ENCODE data around the gene UNC93B1.
A peak's percentile ranks its signal among the peaks of the same experiment; 100 is the strongest.

Gene UNC93B1

GRCh38 chr11:68042219-68043028 is 38.5 kb upstream of the UNC93B1 start:
- DNase-seq (ENCODE audit: low read depth), result no peak
- TF ChIP-seq CTCF (conservative IDR thresholded peaks at IDR 0.05; ENCODE audit: low read depth, low read length), result no peak
- no peak overlapping the region for H3K4me3 ChIP-seq (ENCODE audit: low read length)

- no peak for TF ChIP-seq CTCF (conservative IDR thresholded peaks at IDR 0.05; ENCODE audit: low read depth, low read length)
- no peak for DNase-seq (ENCODE audit: low read depth)
- H3K4me3 ChIP-seq (ENCODE audit: low read length), result no peak overlapping the region
Observed at GRCh38 chr11:68041617-68042218, 37.8 kb upstream of the UNC93B1 start.

GRCh38 chr11:68040957-68041591 is 37.2 kb upstream of the UNC93B1 start:
- TF ChIP-seq CTCF (conservative IDR thresholded peaks at IDR 0.05; ENCODE audit: low read depth, low read length), result no peak
- no peak for DNase-seq (ENCODE audit: low read depth)
- H3K4me3 ChIP-seq (ENCODE audit: low read length), result no peak overlapping the region

GRCh38 chr11:68040101-68040956 is 36.4 kb upstream of the UNC93B1 start:
- H3K4me3 ChIP-seq (ENCODE audit: low read length), result peak overlapping the region; percentile 55
- no peak for TF ChIP-seq CTCF (conservative IDR thresholded peaks at IDR 0.05; ENCODE audit: low read depth, low read length)
- DNase-seq (ENCODE audit: low read depth), result no peak

GRCh38 chr11:68039526-68040086 is 35.7 kb upstream of the UNC93B1 start:
- peak overlapping the region; percentile 55 for H3K4me3 ChIP-seq (ENCODE audit: low read length)
- TF ChIP-seq CTCF (conservative IDR thresholded peaks at IDR 0.05; ENCODE audit: low read depth, low read length), result no peak
- DNase-seq (ENCODE audit: low read depth), result no peak

- H3K4me3 ChIP-seq (ENCODE audit: low read length), result peak within 1 kb of the TSS; percentile 55
- DNase-seq (ENCODE audit: low read depth), result no peak
- TF ChIP-seq CTCF (conservative IDR thresholded peaks at IDR 0.05; ENCODE audit: low read depth, low read length), result no peak
Observed at GRCh38 chr11:68038718-68039525, 35.0 kb upstream of the UNC93B1 start, which contains the start of gene TCIRG1. Gene TCIRG1 (plus strand): TSS chr11:68039025. CDS start chr11:68041272, 2,247 bp downstream.

Data from retinal pigment epithelial cell (primary cell).